ENCODE results near the gene UIMC1. TPM values are rescaled to one million over a fixed set of nuclear protein-coding genes. Genes with fewer than 3 reads are reported as not detected.

UIMC1 gene
- total RNA-seq, 4 donors from 2014 or later = 19.2 to 37.3 (median 23.2) TPM

DNA sequence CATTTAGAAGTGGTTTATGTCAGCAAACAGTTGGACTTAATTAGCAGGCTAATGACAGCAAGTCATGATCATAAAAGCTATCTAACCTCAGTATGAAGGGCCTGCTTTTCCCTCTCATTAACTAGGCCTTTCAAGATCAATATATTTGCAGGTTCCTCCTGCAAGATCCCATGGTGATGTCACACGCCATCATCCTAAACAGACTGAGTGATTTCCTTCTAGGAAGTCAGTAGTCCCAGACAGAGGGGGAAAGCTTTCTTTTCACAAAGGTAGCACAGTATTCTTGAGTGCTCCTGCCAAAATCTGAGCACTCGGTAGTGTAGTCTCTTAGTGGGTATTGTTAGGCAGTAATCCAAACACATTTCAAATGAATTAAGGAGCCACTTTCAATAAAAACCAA lies 52.5 kb downstream of the UIMC1 start:
- no peaks in the 10 kb centered on the region for H3K27me3 ChIP-seq
- 79% methylated on average over 2 of the region's 2 CpGs for WGBS
- no peaks in the 10 kb centered on the region for H3K4me1 ChIP-seq
- H3K4me3 ChIP-seq = no peak overlapping the region
- H3K27ac ChIP-seq = no peak overlapping the region
- peaks cover 37% of the 10 kb centered on the region for H3K36me3 ChIP-seq
- TF ChIP-seq POLR2A (IDR thresholded peaks at IDR 0.05) (no peak), POLR2AphosphoS5 (IDR thresholded peaks at IDR 0.05) (no peak), EP300 (IDR thresholded peaks at IDR 0.05) (no peak)
- TF ChIP-seq, protein P1, sequence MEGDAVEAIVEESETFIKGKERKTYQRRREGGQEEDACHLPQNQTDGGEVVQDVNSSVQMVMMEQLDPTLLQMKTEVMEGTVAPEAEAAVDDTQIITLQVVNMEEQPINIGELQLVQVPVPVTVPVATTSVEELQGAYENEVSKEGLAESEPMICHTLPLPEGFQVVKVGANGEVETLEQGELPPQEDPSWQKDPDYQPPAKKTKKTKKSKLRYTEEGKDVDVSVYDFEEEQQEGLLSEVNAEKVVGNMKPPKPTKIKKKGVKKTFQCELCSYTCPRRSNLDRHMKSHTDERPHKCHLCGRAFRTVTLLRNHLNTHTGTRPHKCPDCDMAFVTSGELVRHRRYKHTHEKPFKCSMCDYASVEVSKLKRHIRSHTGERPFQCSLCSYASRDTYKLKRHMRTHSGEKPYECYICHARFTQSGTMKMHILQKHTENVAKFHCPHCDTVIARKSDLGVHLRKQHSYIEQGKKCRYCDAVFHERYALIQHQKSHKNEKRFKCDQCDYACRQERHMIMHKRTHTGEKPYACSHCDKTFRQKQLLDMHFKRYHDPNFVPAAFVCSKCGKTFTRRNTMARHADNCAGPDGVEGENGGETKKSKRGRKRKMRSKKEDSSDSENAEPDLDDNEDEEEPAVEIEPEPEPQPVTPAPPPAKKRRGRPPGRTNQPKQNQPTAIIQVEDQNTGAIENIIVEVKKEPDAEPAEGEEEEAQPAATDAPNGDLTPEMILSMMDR (IDR thresholded peaks at IDR 0.05) = no peak
- DNase-seq (ENCODE audit: low spot score in 2 of 2) = no peak
- no peaks in the 10 kb centered on the region for H3K9me3 ChIP-seq

DNA sequence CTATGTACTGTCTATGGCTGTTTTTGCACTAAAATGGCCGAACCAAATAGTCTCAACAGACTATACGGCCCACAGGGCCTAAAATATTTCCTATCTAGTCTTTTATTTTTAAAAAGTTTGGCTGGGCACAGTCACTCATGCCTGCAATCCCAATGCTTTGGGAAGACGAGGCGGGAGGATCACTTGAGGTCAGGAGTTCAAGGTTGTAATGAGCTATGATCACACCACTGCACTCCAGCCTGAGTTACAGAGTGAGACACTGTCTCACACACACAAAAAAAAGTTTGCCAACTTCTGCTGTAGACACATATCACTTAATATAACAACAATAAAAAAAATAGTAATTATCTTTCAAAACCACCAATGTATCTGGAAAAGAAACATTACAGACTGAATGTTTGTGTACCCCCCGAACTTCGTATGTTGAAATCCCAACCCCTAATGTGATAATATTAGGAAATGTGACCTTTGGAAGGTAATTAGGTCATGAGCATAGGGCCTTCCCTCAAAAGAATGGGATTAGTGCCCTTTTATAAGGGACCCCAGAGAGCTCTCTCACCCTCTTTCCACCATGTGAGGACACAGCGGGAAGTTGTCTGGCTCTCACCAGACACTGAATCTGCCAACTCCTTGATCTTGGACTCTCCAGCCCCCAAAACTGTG lies 53.9 kb downstream of the UIMC1 start:
- no peak overlapping the region for H3K27ac ChIP-seq
- H3K27me3 ChIP-seq = no peaks in the 10 kb centered on the region
- no peak overlapping the region for H3K4me3 ChIP-seq
- H3K9me3 ChIP-seq = no peaks in the 10 kb centered on the region
- TF ChIP-seq EP300 (IDR thresholded peaks at IDR 0.05) (no peak), POLR2AphosphoS5 (IDR thresholded peaks at IDR 0.05) (no peak), POLR2A (IDR thresholded peaks at IDR 0.05) (no peak)
- TF ChIP-seq, protein P1 (IDR thresholded peaks at IDR 0.05) = no peak
- H3K36me3 ChIP-seq = peaks cover 41% of the 10 kb centered on the region
- H3K4me1 ChIP-seq = no peaks in the 10 kb centered on the region
- DNase-seq (ENCODE audit: low spot score in 2 of 2) = no peak
- 94% methylated on average over 7 of the region's 7 CpGs for WGBS

DNA sequence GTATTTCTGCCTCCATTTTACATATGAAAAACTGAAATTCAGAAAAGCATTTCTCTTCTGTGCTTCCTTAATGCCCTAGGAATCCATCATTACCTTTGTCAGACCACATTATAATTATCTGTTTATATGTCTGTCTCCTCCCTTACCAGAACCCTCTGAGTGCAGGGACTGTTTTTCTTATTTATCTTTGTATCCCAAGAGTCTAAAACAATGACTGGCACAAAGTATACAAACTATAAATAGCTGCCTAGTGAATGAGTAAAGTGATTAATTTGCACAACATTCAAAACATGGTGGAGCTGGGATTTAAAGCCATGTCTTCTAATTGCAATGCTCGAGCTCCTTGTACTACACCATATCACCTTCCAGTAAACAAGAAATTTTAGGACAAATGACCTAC lies 58.1 kb downstream of the UIMC1 start:
- Histone ChIP-seq H3K4me1 (peaks cover 13% of the 10 kb centered on the region), H3K27me3 (no peaks in the 10 kb centered on the region), H3K9me3 (no peaks in the 10 kb centered on the region), H3K36me3 (peaks cover 48% of the 10 kb centered on the region), H3K4me3 (no peak overlapping the region), H3K27ac (no peak overlapping the region)
- DNase-seq (ENCODE audit: low spot score in 2 of 2) = no peak
- 82% methylated on average over 1 of the region's 1 CpG for WGBS
- TF ChIP-seq, protein P1 (IDR thresholded peaks at IDR 0.05) = no peak
- TF ChIP-seq EP300 (IDR thresholded peaks at IDR 0.05) = no peak
- no peak for TF ChIP-seq POLR2AphosphoS5 (IDR thresholded peaks at IDR 0.05)
- no peak for TF ChIP-seq POLR2A (IDR thresholded peaks at IDR 0.05)

DNA sequence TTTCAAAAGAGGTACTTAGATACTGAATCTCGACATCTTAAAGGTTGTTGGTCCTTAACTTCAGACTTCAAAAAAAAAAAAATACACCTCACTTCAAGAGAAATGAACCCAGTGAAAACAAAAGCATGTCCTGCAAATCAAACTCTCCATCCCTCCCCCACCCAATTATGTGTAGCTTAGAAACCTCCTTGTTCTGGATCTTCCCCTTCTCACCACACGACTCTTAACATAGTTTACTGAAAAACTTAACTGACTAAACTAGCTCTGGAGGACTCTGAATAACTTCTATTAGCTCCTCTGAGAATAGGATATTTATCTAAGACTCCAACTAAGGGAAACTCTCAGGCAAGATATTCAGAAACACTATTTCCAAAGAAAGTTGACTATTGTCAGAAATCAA lies 58.7 kb downstream of the UIMC1 start:
- WGBS = 88% methylated on average over 2 of the region's 2 CpGs
- Histone ChIP-seq H3K4me1 (peaks cover 13% of the 10 kb centered on the region), H3K36me3 (peaks cover 53% of the 10 kb centered on the region), H3K4me3 (no peak overlapping the region), H3K9me3 (no peaks in the 10 kb centered on the region), H3K27ac (no peak overlapping the region), H3K27me3 (no peaks in the 10 kb centered on the region)
- no peak for DNase-seq (ENCODE audit: low spot score in 2 of 2)
- TF ChIP-seq, protein P1 (IDR thresholded peaks at IDR 0.05) = no peak
- TF ChIP-seq EP300 (IDR thresholded peaks at IDR 0.05) (no peak), POLR2AphosphoS5 (IDR thresholded peaks at IDR 0.05) (no peak), POLR2A (IDR thresholded peaks at IDR 0.05) (no peak)

DNA sequence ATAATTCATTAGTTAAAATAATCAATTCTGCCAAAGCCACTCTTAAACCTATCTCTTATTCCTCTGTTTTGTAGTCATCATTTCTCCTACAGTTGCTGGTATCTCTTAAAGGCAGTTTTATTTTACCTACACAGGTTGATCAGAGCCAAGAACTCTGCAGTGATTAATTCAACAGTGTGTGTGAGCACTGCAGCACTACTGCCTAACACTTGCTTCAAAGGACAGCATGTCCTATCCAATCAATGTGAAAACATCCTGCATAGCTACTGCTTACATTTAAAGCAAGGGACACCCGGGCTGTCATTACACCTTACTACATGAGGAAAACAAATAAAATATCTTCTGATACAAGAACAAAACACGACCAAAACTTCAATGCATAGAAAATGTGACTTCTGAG lies 62.3 kb downstream of the UIMC1 start:
- 54% methylated on average over 2 of the region's 2 CpGs for whole genome bisulfite sequencing
- Histone ChIP-seq H3K9me3 (no peaks in the 10 kb centered on the region), H3K27ac (no peak overlapping the region), H3K36me3 (peaks cover 58% of the 10 kb centered on the region), H3K27me3 (no peaks in the 10 kb centered on the region), H3K4me1 (peaks cover 13% of the 10 kb centered on the region), H3K4me3 (no peak overlapping the region)
- DNase-seq (ENCODE audit: low spot score in 2 of 2) = no peak
- no peak for TF ChIP-seq POLR2A (IDR thresholded peaks at IDR 0.05)
- TF ChIP-seq, protein P1 (IDR thresholded peaks at IDR 0.05) = no peak
- TF ChIP-seq EP300 (IDR thresholded peaks at IDR 0.05) = no peak
- TF ChIP-seq POLR2AphosphoS5 (IDR thresholded peaks at IDR 0.05) = no peak
